ENCODE data around the gene SELENOH.
"Not testable (repeated sequence)": the region's sequence is repeated elsewhere in the genome, so short reads cannot be mapped to it uniquely, and the experiment has no call there.

SELENOH gene, protein sequence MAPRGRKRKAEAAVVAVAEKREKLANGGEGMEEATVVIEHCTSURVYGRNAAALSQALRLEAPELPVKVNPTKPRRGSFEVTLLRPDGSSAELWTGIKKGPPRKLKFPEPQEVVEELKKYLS

GRCh38 chr11:57741132-57742086, at the start of gene SELENOH:
SELENOH (plus strand) TSS chr11:57741491; CDS start chr11:57741596, 105 bp downstream.
- peak; percentile 96 for DNase-seq

GRCh38 chr11:57698843-57699365, 42.4 kb upstream of the SELENOH start:
- DNase-seq = no peak

GRCh38 chr11:57699813-57700212, 41.5 kb upstream of the SELENOH start:
- DNase-seq = no peak

GRCh38 chr11:57700425-57700824, 40.9 kb upstream of the SELENOH start:
- no peak for DNase-seq

- no peak for DNase-seq
These were observed 38.0 kb upstream of the SELENOH start for GRCh38 chr11:57703341-57703740.

GRCh38 chr11:57704932-57705331, 36.4 kb upstream of the SELENOH start:
- no peak for DNase-seq

DNA sequence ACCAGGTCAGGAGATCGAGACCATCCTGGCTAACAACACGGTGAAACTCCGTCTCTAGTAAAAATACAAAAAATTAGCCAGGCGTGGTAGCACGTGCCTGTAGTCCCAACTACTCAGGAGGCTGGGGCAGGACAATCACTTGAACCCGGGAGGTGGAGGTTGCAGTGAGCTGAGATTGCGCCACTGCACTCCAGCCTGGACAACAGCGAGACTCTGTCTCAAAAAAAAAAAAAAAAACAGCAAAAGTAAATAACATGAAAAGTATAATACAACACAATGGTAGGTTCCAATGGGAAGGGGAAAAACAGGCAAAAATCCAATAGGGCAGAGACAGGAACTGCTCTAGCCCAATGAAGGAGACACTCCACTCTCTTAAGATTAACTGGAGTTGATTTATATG, 35.9 kb upstream of the SELENOH start:
- DNase-seq = not testable (repeated sequence)

GRCh38 chr11:57709802-57710367, 31.4 kb upstream of the SELENOH start:
- DNase-seq = no peak

DNA sequence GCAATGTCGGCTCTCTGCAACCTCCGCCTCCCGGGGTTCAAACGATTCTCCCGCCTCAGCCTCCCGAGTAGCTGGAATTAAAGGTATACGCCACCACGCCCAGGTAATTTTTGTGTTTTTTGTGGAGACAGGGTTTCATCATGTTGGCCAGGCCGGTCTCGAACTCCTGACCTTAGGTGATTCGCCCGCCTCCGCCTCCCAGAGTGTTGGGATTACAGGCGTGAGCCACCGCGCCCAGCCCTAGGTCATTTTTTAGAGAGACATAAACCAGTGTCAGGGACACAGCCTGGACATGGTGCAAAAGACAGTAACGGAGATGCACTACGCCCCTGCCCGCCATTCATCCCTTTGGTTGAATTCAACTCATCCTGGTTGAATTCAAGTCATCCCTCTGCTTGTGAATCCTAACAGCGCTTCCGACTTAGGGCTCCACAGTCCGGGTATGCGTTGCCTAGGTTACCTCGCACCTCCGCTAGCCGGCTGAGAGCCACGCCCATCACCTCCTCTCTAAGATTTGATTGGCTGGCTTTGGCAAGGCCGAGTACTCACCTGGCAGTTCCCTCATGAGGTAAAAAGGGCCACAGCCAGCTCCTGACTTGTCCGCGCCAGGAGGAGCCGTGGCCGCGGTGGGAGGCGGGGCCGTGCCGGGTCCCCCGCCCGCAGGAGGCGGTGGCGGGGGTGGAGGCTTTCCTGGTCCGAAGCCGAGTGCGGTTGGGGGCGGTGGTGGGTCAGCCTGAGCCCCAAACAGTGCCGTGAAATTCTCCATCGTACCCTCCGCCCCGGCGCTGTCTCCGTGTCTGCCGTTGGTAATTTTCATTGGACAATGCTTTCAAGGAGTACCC, 29.7 kb upstream of the SELENOH start, which contains the start of gene MED19:
Gene MED19, minus strand, starts transcription at position 802 of the 842 bp plus-strand sequence. Its CDS starts 36 bp downstream, at position 766.
- peak; percentile 73 to 81 for DNase-seq

- DNase-seq = peak; percentile 90 to 92
These were observed 28.8 kb upstream of the SELENOH start, which contains the start of gene TMX2 for GRCh38 chr11:57712256-57713150. TMX2 (plus strand) TSS chr11:57712593; CDS start chr11:57712619, 26 bp downstream.

GRCh38 chr11:57713835-57714234, 27.5 kb upstream of the SELENOH start:
- no peak for DNase-seq

DNA sequence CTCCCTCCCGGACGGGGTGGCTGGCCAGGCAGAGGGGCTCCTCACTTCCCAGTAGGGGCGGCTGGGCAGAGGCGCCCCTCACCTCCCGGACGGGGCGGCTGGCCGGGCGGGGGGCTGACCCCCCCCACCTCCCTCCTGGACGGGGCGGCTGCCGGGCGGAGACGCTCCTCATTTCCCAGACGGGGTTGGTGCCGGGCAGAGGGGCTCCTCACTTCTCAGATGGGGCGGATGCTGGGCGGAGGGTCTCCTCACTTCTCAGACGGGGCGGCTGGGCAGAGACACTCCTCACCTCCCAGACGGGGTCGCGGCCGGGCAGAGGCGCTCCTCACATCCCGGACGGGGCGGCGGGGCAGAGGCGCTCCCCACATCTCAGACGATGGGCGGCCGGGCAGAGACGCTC, 24.6 kb upstream of the SELENOH start:
- not testable (repeated sequence) for DNase-seq

GRCh38 chr11:57727185-57727584, 14.1 kb upstream of the SELENOH start:
- no peak for DNase-seq

DNA sequence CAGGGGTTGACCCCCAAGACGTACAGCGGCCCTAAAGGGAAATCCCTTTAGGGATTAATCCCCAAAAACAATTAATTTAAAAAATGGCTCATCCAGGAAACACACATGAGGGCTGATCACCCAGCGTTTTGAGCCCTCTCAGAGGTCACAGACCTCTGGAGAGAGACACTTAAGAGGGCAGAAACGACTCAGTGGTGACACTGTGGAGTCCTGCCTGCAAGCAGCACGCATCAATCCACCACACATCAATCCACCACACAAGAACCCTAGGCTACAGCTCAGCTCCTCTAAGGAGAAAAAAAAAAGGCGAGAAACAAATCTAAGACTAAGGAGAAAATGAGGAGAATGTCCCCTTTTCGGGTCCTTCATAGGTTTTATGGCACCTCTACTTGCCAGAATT, 12.5 kb upstream of the SELENOH start:
- DNase-seq = no peak

GRCh38 chr11:57729479-57729878, 11.8 kb upstream of the SELENOH start:
- no peak for DNase-seq

DNA sequence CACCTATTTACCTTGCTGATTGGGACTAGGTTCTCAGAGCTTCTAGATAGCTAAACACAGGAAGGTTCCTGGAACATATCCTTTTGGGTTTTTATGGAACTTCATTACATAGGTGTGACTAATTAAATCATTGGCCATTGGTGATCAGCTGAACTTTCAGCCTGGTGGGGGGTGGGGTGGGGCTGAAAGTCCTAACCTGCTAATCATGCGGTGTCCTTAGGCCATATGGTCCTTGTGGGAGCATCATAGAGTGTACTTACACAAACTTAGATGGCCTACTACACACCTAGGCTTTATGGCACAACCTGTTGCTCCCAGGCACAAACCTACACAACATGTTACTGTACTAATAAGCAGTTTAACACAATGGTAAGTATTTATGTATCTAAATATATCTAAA, 8.6 kb upstream of the SELENOH start:
- DNase-seq = no peak

GRCh38 chr11:57735619-57736298, 5.5 kb upstream of the SELENOH start:
- DNase-seq = no peak

DNA sequence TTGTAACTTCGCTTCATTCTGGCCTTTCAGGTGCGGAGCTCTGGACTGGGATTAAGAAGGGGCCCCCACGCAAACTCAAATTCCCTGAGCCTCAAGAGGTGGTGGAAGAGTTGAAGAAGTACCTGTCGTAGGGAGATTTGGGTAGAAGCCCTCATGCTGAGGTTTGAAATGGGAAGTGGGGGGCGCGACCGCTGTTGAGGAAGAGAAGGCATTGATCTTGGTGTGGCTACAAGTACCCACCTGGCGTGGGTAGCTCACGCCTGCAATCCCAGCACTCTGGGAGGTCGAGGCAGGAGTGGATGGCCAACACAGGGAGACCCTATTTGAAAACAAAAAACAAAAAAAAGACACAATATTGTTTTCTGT, 779 bp downstream of the SELENOH start:
- DNase-seq = no peak

DNA sequence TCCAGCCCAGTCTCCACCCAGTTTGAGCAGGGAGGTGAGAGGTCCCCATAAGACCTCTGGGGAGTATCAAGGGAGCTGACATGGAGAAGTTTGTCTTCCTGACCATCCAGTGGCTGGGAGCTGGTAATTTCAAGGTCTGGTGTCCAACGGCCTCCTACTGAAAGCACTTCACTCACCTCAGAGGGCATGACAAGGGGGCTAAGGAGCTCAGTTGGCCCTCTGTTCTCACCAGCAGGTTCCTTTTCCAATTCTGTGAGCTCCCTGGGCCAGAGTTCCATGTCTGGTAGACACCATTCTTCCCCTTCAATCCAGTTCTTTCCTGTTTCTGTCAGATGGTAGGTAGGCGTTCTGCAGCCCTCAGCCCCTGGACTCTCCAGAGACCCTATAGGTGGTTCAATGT, 3.1 kb downstream of the SELENOH start:
- no peak for DNase-seq

DNA sequence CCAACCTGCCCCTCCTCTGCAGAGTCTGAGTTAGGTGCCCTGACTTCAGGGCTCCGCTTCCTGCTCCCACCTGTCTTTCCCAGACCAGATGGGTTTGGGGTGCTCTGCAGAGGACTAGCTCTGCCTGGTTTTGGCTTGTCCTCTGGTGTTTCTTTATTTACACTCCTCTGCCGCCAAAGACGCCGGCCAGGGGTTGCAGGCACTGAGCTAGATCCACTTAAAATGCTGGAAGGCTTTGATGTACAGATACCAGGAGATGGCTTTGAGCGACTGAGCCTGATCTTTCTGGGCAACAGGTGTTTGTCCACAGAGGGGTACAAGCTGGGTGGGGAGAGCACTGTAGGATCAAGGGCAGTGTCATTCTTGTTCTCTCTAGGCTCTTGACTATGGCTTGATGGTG, 3.9 kb downstream of the SELENOH start:
- DNase-seq = no peak

DNA sequence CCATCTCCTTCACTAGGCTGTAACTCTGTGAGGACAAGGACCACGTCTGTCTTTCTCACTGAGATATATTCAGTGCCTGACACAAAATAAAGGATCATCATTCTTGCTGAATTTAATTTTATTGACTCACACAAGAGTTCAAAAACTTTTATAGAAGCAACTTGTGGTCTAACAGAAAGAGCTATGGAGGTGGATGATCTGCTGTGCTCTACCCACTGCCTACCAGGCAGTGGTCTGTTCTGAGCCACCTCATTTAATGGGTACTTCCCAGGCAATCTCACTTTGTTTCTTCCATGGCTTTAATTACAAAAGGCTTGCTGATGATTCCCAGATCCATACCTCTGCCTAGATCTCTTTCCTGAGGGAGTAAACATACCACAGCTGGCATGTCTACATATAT, 5.6 kb downstream of the SELENOH start:
- DNase-seq = no peak
